Epithelial cell of proximal tubule (primary cell): ENCODE data around the gene RAB35. TPM values are rescaled to one million over a fixed set of nuclear protein-coding genes. Genes with fewer than 3 reads are reported as not detected.
"Not testable (repeated sequence)": the region's sequence is repeated elsewhere in the genome, so short reads cannot be mapped to it uniquely, and the experiment has no call there.

Source experiments
- DNase-seq: peaks from one replicate; pipeline ENCODE4 v3.0.0-alpha.2; 2011; ENCODE audit warnings: low read depth
- H3K4me3 ChIP-seq: 2 replicates; pipeline ENCODE4 v1.5.1; 2011; ENCODE audit warnings: low read depth, mild to moderate bottlenecking, low read length
- CTCF ChIP-seq: conservative IDR thresholded peaks from 2 replicates; pipeline ENCODE4 v1.5.1; 2012; ENCODE audit warnings: low read depth, mild to moderate bottlenecking, low read length
- total RNA-seq: library from RNA; depleted of rRNA; stranded (reverse); fragments of >200 nt; gene quantifications from 2 replicates; pipeline ENCODE4 v1.2.3, GENCODE V29; 2015

The RAB35 gene
- total RNA-seq, 1 donor from 2014 or later = 18.6 TPM

GRCh38 chr12:120054293-120054692, 62.3 kb downstream of the RAB35 start:
- TF ChIP-seq CTCF = no peak
- no peak for DNase-seq
- H3K4me3 ChIP-seq = no peak overlapping the region

- no peak overlapping the region for H3K4me3 ChIP-seq
- DNase-seq = no peak
- TF ChIP-seq CTCF = no peak
Observed at GRCh38 chr12:120051535-120051934, 65.0 kb downstream of the RAB35 start.

GRCh38 chr12:120049426-120049825, 67.1 kb downstream of the RAB35 start:
- TF ChIP-seq CTCF = no peak
- H3K4me3 ChIP-seq = no peak overlapping the region
- no peak for DNase-seq

GRCh38 chr12:120048263-120048662, 68.3 kb downstream of the RAB35 start:
- no peak for TF ChIP-seq CTCF
- DNase-seq = no peak

GRCh38 chr12:120047072-120047471, 69.5 kb downstream of the RAB35 start:
- no peak overlapping the region for H3K4me3 ChIP-seq
- no peak for DNase-seq

More at GRCh38 chr12:120048263-120048662, 68.3 kb downstream of the RAB35 start:
- H3K4me3 ChIP-seq = no peak overlapping the region

GRCh38 chr12:120045367-120045766, 71.2 kb downstream of the RAB35 start:
- not testable (repeated sequence) for DNase-seq, H3K4me3 ChIP-seq

More at GRCh38 chr12:120047072-120047471, 69.5 kb downstream of the RAB35 start:
- TF ChIP-seq CTCF = no peak

Other genes with a start within 250 kb of the RAB35 start
- gene CIT, start 239.4 kb downstream of the RAB35 start, total RNA-seq = 26.5 and 28.1 TPM in 2 replicates
- 4.6 and 7.0 TPM in 2 replicates for gene BICDL1, start 127.5 kb downstream of the RAB35 start, total RNA-seq
- 73.9 and 79.2 TPM in 2 replicates for gene GCN1, start 78.0 kb upstream of the RAB35 start, total RNA-seq
- 3,816 and 4,725 TPM in 2 replicates for gene RPLP0, start 84.4 kb upstream of the RAB35 start, total RNA-seq
- gene PXN, start 149.0 kb upstream of the RAB35 start, total RNA-seq = 84.5 and 100 TPM in 2 replicates
- under 0.01 TPM in 2 replicates for gene RNU4-2, start 175.2 kb upstream of the RAB35 start, total RNA-seq
- under 0.01 TPM in 2 replicates for gene RNU4-1, start 176.5 kb upstream of the RAB35 start, total RNA-seq
- 0.35 and 1.2 TPM in 2 replicates for gene SIRT4, start 185.6 kb upstream of the RAB35 start, total RNA-seq
- gene PLA2G1B, start 211.0 kb upstream of the RAB35 start, total RNA-seq = not detected in 2 replicates